Skeletal muscle tissue (tissue), 4 donors: Measurements from ENCODE around the gene RFTN1. TPM values are rescaled to one million over a fixed set of nuclear protein-coding genes. Genes with fewer than 3 reads are reported as not detected.

ENCODE experiments used
- H3K27ac ChIP-seq: one replicate; pipeline ENCODE4 v1.7.0; 2013; ENCODE audit warnings: mild to moderate bottlenecking, low read depth, low read length, inconsistent platforms
- H3K27me3 ChIP-seq, 3 donors: one replicate each; pipeline ENCODE4 v1.7.0; 2013; ENCODE audit warnings: low read length in 3 of 3; ENCODE audit not compliant: control insufficient read depth in 3 of 3, insufficient read depth in 3 of 3
- H3K36me3 ChIP-seq, 3 donors: one replicate each; pipeline ENCODE4 v1.7.0; 2013; ENCODE audit warnings: low read length in 3 of 3; ENCODE audit not compliant: control insufficient read depth in 3 of 3, insufficient read depth in 3 of 3
- H3K4me1 ChIP-seq, 3 donors: one replicate each; pipeline ENCODE4 v1.7.0; 2013; ENCODE audit warnings: low read length in 3 of 3, mild to moderate bottlenecking in 3 of 3; ENCODE audit not compliant: control insufficient read depth in 3 of 3, insufficient read depth in 3 of 3
- H3K4me3 ChIP-seq, 3 donors: one replicate each; pipeline ENCODE4 v1.7.0; 2013; ENCODE audit warnings: low read length in 3 of 3
- H3K9ac ChIP-seq, 3 donors: one replicate each; pipeline ENCODE4 v1.7.0; 2013; ENCODE audit warnings: low read length in 3 of 3, mild to moderate bottlenecking in 3 of 3, moderate library complexity in 2 of 3, low read depth in 1 of 3
- H3K9me3 ChIP-seq, 3 donors: one replicate each; pipeline ENCODE4 v1.7.0; 2013; ENCODE audit warnings: low read length in 3 of 3; ENCODE audit not compliant: control insufficient read depth in 3 of 3
- total RNA-seq: library from RNA; depleted of rRNA; stranded (reverse); fragments of >200 nt; gene quantifications from one replicate; pipeline ENCODE4 v1.2.3, GENCODE V29; 2014
- donor health status: Osteomylitis.

Gene RFTN1
- total RNA-seq, 1 donor from 2014 or later, result 15.7 TPM

DNA sequence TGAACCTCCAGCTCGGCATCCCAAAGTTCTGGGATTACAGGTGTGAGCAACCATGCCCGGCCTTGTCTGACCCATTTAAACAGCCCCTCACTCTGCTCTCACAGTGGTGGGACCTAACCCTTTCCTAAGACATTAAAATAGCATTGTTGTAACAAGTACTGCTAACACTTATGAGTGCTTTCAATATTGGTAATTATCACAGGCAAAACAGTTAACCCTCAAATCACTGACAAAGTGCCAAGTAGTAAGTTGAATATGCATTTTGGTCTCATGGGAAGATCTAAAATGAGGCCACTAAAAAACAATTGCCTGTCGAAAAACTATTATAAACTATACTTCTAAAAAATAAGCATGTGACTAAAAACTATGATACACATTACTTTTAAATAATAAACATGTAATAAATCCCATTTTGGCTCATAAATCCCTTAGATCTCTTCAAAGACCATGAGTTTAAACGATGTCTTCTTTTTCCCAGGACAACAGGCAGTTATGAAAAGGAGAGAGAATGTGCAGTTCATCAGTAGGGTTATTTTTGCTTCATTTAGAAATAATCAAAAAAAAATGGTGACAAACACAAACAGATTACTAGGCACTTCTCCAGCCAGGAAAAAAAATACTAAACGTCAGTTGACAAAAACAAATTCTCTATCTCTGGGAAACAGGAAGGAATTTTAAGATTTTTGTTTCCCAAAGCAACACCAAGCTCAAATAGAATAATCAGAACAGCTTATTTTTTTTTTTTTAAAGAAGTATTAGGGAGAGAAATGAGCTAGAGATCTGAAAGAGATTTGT, 95.4 kb downstream of the RFTN1 start:
- Histone ChIP-seq H3K36me3 (no peaks in the 10 kb centered on the region), H3K4me3 (no peak overlapping the region), H3K27me3 (no peaks in the 10 kb centered on the region), H3K9ac (no peak overlapping the region), H3K4me1 (peaks cover 0 to 3% (median 0%) of the 10 kb centered on the region in 3 donors), H3K9me3 (no peaks in the 10 kb centered on the region), H3K27ac (no peak overlapping the region)

DNA sequence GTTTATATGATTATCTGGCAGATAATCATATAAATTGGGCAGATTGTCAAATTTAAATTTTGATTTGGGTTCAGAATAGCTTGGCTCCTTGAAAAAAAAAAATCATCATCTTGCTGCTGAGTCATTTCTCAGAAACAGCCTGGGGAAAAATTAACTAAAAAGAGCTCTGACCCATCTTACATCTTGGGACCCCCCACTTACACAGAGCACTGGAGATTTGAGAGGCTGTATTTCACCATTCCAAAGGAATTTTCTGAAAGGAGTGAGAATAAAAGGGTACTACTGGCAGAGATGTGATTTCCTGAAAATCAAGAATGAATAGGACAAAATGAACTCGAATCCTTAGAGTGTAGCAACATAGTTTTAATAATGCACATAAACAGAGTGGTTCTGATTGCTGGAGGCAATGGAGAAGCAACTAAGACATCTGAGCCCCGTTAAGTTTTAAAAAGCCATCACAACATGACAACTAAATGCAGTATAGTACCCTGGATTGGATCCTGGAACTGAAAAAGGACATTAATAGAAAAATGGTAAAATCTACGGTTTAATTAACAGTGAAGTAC, 97.5 kb downstream of the RFTN1 start:
- Histone ChIP-seq H3K27ac (no peak overlapping the region), H3K9ac (no peak overlapping the region), H3K4me1 (peaks cover under 1 to 4% (median 3%) of the 10 kb centered on the region in 3 donors), H3K4me3 (no peak overlapping the region), H3K9me3 (no peaks in the 10 kb centered on the region), H3K27me3 (no peaks in the 10 kb centered on the region), H3K36me3 (no peaks in the 10 kb centered on the region)

DNA sequence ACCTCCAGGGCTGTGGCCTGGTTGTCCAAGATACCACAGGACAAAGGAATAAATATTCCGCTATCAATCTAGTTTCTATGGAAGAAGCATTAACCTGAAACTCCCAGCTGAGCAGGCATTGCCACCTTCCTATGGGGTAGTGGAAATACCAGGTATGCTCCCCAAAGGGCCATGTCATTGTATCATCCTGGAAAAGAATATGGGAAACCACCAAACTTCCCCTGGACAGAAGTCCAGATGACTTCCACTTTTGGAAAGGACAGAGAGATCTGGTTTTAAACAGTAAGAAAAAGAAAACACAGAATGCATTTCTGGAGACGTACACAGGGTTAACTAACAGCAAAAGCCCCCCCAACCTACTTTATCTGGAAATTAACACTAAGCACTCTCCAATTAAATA, 100.2 kb downstream of the RFTN1 start:
- Histone ChIP-seq H3K4me1 (peaks cover 3 to 10% (median 9%) of the 10 kb centered on the region in 3 donors), H3K27ac (no peak overlapping the region), H3K9ac (no peak overlapping the region), H3K9me3 (no peaks in the 10 kb centered on the region), H3K4me3 (no peak overlapping the region), H3K36me3 (peaks cover 0 to 6% (median 5%) of the 10 kb centered on the region in 3 donors), H3K27me3 (no peaks in the 10 kb centered on the region)

DNA sequence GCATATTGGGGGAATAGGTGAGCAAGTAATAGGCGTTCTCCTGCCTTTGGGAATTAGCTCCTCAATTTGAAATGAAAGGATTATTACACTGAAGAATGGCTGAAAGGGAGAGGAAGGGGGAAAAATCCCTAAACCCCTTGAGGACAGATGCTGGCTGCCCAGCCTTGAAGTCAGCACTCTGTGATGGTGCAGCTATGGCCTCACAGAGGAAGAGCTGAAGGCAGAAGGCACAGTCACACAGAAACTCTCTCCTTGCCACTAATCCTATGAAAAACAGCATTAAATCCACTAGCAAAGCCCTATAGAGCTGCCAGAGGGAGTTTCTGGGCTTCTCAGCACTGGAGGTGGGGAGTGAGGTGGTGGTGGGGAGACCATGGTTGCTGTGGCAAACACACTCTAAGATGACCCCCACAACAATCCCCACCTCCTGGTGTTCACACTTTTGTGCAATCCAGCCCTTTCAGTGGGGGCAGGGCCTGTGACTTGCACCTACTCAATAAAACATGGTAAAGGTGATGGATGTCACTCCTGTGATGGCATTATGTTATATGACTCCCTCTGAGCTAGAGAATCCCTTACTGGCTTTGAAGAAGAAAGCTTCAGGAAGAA, 101.2 kb downstream of the RFTN1 start:
- H3K36me3 ChIP-seq, result peaks cover 0 to 8% (median 5%) of the 10 kb centered on the region in 3 donors
- H3K27ac ChIP-seq, result no peak overlapping the region
- H3K27me3 ChIP-seq, result no peaks in the 10 kb centered on the region
- peaks cover 3 to 10% (median 9%) of the 10 kb centered on the region in 3 donors for H3K4me1 ChIP-seq
- no peak overlapping the region for H3K4me3 ChIP-seq
- H3K9ac ChIP-seq, result no peak overlapping the region
- no peaks in the 10 kb centered on the region for H3K9me3 ChIP-seq

DNA sequence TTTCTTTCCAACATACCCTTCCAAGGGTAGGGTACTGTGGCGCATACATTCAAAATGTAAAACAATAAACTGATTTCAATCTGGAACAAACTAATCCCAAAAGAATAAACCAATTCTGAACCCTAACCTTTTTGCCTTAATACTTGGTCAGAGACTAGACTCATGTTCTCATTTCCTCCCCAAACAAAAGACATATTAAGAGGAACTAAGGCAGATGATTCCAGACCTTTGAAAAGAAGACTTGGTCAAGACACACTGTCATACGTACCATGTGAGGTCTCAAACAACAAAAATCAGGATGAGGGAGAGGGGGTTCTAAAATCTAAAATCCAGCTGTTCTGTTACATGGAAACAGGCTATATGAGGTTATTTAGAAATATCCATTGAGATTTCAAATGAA, 102.1 kb downstream of the RFTN1 start:
- Histone ChIP-seq H3K4me1 (peaks cover 3 to 10% (median 9%) of the 10 kb centered on the region in 3 donors), H3K4me3 (no peak overlapping the region), H3K9ac (no peak overlapping the region), H3K27me3 (no peaks in the 10 kb centered on the region), H3K36me3 (peaks cover 0 to 8% (median 5%) of the 10 kb centered on the region in 3 donors), H3K27ac (no peak overlapping the region), H3K9me3 (no peaks in the 10 kb centered on the region)

DNA sequence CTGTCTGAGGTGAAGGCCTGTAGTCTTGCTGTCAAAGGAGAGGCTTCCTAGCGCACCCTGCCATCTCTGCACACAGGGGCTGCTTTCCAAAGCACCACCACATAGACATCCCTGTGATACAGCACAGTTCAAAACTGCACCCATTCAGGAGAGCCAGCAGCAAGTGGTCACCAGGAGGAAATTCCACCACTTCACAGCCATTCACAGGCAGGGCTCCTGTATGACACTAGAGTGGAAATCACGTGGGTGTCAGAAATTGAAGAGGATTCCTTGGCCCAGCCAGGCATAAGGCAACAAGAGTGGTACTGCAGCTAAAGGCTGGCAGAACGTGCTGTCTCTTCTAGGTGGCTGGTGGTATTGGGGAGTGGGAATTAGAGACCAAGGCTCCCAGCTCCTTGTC, 102.8 kb downstream of the RFTN1 start:
- H3K9ac ChIP-seq, result no peak overlapping the region
- H3K4me1 ChIP-seq, result peaks cover 3 to 10% (median 9%) of the 10 kb centered on the region in 3 donors
- H3K27ac ChIP-seq, result no peak overlapping the region
- H3K36me3 ChIP-seq, result peaks cover 0 to 8% (median 8%) of the 10 kb centered on the region in 3 donors
- H3K27me3 ChIP-seq, result no peaks in the 10 kb centered on the region
- no peak overlapping the region for H3K4me3 ChIP-seq
- H3K9me3 ChIP-seq, result no peaks in the 10 kb centered on the region

DNA sequence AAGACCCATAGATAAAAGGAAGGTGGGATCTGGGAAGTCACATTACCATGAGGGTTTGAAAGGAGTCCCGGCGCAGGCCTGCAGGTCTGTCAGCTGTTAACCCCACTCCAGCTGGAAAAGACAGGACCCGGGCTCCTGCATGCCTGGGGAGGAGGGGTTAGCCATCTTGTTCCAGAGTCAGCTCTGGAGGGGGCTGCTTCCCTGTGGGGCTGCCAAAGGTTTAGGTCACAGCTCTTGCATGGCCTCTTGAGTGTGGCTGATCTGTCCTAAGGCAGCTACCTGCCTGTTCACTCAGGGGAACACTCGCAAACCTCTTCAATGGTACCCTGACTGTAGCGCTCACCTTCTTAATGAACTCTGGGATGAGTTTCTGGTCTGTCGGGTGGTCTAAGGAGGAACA, 104.5 kb downstream of the RFTN1 start:
- H3K27me3 ChIP-seq, result no peaks in the 10 kb centered on the region
- H3K36me3 ChIP-seq, result peaks cover 0 to 8% (median 8%) of the 10 kb centered on the region in 3 donors
- H3K4me3 ChIP-seq, result no peak overlapping the region
- H3K27ac ChIP-seq, result no peak overlapping the region
- H3K9ac ChIP-seq, result no peak overlapping the region
- H3K9me3 ChIP-seq, result no peaks in the 10 kb centered on the region
- H3K4me1 ChIP-seq, result peaks cover 3 to 9% (median 7%) of the 10 kb centered on the region in 3 donors

DNA sequence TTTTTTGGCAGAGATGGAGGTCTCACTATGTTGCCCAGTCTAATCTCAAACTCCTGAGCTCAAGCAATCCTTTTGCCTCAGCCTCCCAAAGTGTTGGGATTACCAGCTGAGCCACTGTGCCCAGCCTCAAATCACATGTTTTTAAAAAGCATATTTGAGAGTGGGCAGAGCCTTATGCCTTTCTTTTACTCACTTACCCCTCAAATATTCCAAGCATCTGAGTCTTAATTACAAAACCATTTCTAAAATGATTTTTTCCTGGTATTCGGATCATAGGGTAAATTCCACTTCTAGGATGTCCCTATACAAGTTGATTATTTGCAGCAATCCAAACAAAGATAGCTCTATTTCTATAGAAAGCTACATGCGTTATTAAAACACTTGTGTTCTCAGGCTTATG, 106.1 kb downstream of the RFTN1 start:
- no peaks in the 10 kb centered on the region for H3K27me3 ChIP-seq
- no peak overlapping the region for H3K9ac ChIP-seq
- H3K4me1 ChIP-seq, result peaks cover 7 to 9% (median 7%) of the 10 kb centered on the region in 3 donors
- H3K9me3 ChIP-seq, result no peaks in the 10 kb centered on the region
- H3K27ac ChIP-seq, result no peak overlapping the region
- no peak overlapping the region for H3K4me3 ChIP-seq
- peaks cover 0 to 11% (median 8%) of the 10 kb centered on the region in 3 donors for H3K36me3 ChIP-seq

DNA sequence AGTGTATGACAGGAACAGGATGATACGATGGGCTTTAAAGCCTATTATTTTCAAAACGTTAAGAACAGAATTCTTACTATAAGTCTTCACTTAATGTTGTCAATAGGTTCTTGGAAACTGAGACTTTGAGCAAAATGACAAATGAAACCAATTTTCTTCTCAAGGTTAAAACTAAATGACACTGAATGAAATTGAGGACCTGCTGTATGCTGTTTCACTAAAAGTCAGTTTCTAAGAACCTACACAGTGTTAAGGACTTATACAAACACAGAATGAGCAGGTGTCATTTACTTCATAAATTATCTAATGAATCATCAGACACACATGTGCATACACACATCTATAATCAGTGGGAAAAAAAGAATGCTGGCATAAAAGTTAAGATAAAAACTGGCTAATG, 106.9 kb downstream of the RFTN1 start:
- Histone ChIP-seq H3K9ac (no peak overlapping the region), H3K27ac (no peak overlapping the region), H3K4me1 (peaks cover 7 to 12% (median 12%) of the 10 kb centered on the region in 3 donors), H3K9me3 (no peaks in the 10 kb centered on the region), H3K27me3 (no peaks in the 10 kb centered on the region), H3K4me3 (no peak overlapping the region), H3K36me3 (peaks cover 0 to 11% (median 8%) of the 10 kb centered on the region in 3 donors)

DNA sequence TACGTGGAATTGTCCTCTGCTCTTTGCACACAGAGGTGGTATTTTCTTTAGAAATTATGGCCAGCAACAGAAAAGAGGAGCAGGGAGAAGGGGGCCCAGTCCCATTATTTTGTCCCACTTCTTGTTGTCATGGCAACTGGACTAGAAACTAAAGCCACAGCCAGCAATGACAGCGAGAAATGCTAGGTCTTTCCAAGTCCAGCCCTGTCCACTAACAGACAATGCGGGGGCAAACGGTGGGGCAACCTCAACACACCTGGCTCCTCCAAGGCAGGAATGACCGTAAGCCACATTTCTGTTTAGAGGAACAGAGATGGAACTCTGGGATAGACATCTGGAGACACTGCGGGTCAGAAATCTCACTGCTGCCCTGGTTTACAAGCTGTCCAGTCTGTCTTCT, 107.3 kb downstream of the RFTN1 start:
- H3K27ac ChIP-seq, result no peak overlapping the region
- H3K9ac ChIP-seq, result no peak overlapping the region
- peaks cover 7 to 12% (median 10%) of the 10 kb centered on the region in 3 donors for H3K4me1 ChIP-seq
- no peak overlapping the region for H3K4me3 ChIP-seq
- H3K36me3 ChIP-seq, result peaks cover 0 to 11% (median 8%) of the 10 kb centered on the region in 3 donors
- H3K9me3 ChIP-seq, result no peaks in the 10 kb centered on the region
- H3K27me3 ChIP-seq, result no peaks in the 10 kb centered on the region
